Subcutaneous abdominal adipose tissue (tissue), 5 donors: Measurements from ENCODE around the gene KAZN.

Source experiments
- H3K27ac ChIP-seq: one replicate; pipeline ENCODE4 v1.7.0; 2013; ENCODE audit warnings: low read depth, mild to moderate bottlenecking, inconsistent platforms, low read length, moderate library complexity
- H3K27me3 ChIP-seq, 5 donors: one replicate each; pipeline ENCODE4 v1.7.0; 2013; ENCODE audit warnings: low read length in 5 of 5, inconsistent platforms in 1 of 5; ENCODE audit not compliant: control insufficient read depth in 5 of 5, insufficient read depth in 4 of 5
- H3K36me3 ChIP-seq, 5 donors: one replicate each; pipeline ENCODE4 v1.7.0; 2013; ENCODE audit warnings: low read length in 5 of 5; ENCODE audit not compliant: control insufficient read depth in 5 of 5, insufficient read depth in 5 of 5
- H3K4me1 ChIP-seq, 5 donors: one replicate each; pipeline ENCODE4 v1.7.0; 2013; ENCODE audit warnings: low read length in 5 of 5, mild to moderate bottlenecking in 3 of 5, moderate library complexity in 1 of 5; ENCODE audit not compliant: control insufficient read depth in 5 of 5, insufficient read depth in 5 of 5
- H3K4me3 ChIP-seq, 5 donors: one replicate each; pipeline ENCODE4 v1.7.0; 2013; ENCODE audit warnings: low read length in 5 of 5, low read depth in 1 of 5
- H3K9ac ChIP-seq, 5 donors: one replicate each; pipeline ENCODE4 v1.7.0; 2013; ENCODE audit warnings: low read length in 5 of 5, mild to moderate bottlenecking in 4 of 5, moderate library complexity in 3 of 5
- H3K9me3 ChIP-seq, 5 donors: one replicate each; pipeline ENCODE4 v1.7.0; 2013; ENCODE audit warnings: low read length in 5 of 5; ENCODE audit not compliant: control insufficient read depth in 5 of 5
- donor health status: healthy.
- donor health status: healthy.
- donor health status: healthy.
- donor health status: healthy.
- donor health status: healthy.

The KAZN gene

DNA sequence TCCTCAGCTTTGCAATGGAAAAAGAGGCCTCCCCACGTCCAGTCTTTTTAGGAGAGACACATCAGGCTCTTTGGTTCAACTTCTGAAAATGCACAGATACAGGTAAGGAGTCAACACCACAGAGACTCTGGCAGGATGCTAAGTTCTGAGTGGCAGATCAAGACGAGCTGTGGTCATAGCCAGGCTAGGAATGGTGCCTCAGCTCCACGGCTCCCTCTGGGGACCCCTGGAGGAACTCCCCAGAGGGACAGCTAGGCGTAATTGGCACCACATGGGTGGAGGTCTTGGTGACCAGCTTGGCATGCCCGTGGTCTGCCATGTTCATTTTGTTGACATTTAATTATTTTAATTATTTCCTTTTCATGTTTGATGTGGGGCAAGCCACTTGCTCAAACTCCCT lies 206.1 kb downstream of the KAZN start:
- H3K4me1 ChIP-seq = no peaks in the 10 kb centered on the region
- no peak overlapping the region for H3K27ac ChIP-seq
- no peak overlapping the region for H3K9ac ChIP-seq
- peaks cover 7 to 26% (median 25%) of the 10 kb centered on the region in 5 donors for H3K9me3 ChIP-seq
- H3K36me3 ChIP-seq = no peaks in the 10 kb centered on the region
- H3K4me3 ChIP-seq = no peak overlapping the region
- peaks cover 0 to 3% (median 0%) of the 10 kb centered on the region in 5 donors for H3K27me3 ChIP-seq

DNA sequence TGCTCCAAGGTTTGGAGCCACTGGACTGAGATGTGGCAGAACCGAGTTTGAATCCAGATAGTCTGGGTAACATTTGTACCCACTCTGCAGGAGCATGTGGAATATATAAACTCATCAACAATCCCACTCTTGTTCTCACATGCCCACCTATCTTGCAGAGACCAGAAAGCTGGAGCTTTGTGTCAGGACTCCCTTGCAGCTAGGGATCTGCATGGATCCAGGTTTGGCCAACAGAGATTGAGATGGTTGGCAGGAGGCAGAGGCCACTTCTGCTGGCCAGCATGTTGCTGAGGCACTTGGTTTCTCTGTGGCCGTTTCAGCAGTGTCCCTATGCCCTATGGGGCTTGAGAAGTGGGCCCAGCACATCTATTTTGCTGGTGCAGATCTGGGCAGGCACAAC lies 208.3 kb downstream of the KAZN start:
- no peak overlapping the region for H3K27ac ChIP-seq
- no peaks in the 10 kb centered on the region for H3K36me3 ChIP-seq
- peaks cover 7 to 26% (median 25%) of the 10 kb centered on the region in 5 donors for H3K9me3 ChIP-seq
- peak overlapping the region in 2 of 5 donors; percentile 13 for H3K4me3 ChIP-seq
- H3K4me1 ChIP-seq = peaks cover 0 to 3% (median 0%) of the 10 kb centered on the region in 5 donors
- H3K9ac ChIP-seq = no peak overlapping the region
- peaks cover 0 to 6% (median 0%) of the 10 kb centered on the region in 5 donors for H3K27me3 ChIP-seq

DNA sequence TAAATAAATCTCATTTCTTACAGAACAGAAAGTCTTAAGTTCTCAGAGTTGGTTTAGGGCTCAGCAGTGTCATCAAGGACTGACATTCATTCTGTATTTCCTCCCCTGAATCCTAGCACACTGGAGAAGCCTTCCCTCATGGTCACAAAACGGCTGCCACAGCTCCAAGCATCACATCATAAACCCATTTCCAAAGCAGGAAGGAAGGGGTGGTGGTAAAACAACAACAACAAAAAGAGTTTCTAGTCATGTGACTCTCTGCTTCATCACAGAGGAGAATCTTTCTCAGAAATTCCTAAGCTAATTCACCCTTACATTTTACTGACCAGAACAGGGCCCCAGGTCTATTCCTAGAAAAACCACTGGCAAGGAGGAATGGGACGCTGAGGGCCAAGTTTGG lies 210.3 kb downstream of the KAZN start:
- peaks cover 0 to 3% (median 0%) of the 10 kb centered on the region in 5 donors for H3K27me3 ChIP-seq
- no peak overlapping the region for H3K4me3 ChIP-seq
- H3K27ac ChIP-seq = no peak overlapping the region
- no peaks in the 10 kb centered on the region for H3K36me3 ChIP-seq
- no peak overlapping the region for H3K9ac ChIP-seq
- H3K9me3 ChIP-seq = peaks cover 7 to 26% (median 25%) of the 10 kb centered on the region in 5 donors
- peaks cover 0 to 3% (median 0%) of the 10 kb centered on the region in 5 donors for H3K4me1 ChIP-seq

DNA sequence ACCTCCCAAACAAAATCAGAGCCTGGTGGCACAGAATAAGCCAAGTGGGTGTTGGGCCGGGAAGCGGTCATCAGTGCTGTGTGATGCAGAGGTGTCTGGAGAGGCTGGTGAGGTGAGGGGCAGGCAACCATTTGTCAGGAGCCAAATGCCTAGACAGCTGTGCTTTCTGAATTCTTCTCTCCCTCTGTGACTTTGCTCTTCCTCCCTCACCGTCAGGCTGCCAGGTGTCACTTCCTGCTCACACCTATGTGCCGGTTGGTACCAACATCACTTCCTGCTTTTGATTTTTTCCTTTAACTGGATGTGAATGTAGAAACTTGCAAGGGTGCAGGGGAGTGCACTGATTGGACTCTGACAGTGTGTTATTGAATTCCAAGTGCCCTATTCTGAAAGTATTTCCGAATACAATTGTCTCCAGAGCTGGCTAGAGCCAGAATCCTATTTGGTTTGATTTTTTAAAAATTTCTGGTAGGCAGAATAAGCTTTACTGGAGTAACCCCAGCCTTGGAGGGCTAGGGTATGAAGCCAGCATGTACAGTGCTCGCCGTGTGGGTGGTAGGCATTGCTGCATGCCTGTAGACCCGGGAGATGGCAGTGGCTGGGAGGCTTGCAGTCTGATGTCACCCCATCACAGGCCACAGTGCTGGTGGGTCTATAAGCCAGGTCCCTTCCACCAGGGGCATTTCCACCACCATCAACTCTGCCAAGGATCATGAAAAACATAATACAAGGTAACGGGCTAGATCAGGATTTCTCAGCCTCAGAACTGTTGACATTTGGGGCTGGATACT lies 210.9 kb downstream of the KAZN start:
- no peak overlapping the region for H3K4me3 ChIP-seq
- H3K36me3 ChIP-seq = no peaks in the 10 kb centered on the region
- H3K27me3 ChIP-seq = peaks cover 0 to 3% (median 0%) of the 10 kb centered on the region in 5 donors
- H3K9me3 ChIP-seq = peaks cover 7 to 26% (median 25%) of the 10 kb centered on the region in 5 donors
- H3K9ac ChIP-seq = no peak overlapping the region
- peaks cover 0 to 3% (median 0%) of the 10 kb centered on the region in 5 donors for H3K4me1 ChIP-seq
- H3K27ac ChIP-seq = no peak overlapping the region

DNA sequence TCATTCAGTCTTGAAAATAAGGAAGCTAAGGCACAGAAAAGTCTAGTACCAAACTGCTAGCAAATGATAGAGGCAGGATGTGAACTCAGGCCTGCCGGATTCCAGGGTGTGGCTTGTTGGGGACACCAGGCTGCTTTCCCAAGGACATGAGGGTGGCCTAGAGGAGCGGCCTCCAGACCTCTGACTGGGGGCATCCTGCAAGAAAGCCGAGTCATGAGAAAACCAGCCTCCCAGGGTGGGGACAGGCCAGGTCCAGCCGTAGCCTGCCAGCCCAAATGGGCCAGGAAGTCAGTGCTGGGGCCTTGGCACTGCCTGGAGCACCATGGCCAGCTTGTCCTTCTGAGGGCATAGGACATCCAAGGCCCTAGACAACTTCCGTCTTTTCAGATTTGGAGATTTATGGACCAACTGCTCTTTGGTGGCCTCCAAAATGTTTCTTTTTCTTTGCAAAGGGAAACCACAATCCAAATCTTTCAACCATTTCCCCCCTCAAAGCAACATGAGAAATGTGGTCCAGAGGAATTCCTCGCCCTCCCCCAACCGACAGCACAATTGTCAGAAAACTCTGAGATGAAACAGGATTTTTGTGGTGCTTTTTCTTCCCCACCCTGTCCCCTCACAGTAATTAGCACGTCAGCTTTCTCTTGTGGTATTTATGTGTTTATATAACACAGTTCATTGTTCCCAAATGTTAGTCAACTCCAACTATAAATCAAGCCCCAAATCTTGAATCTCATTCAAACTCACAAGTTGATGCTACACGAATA lies 212.3 kb downstream of the KAZN start:
- Histone ChIP-seq H3K4me3 (no peak overlapping the region), H3K36me3 (no peaks in the 10 kb centered on the region), H3K9ac (no peak overlapping the region), H3K27ac (peak overlapping the region; percentile 27), H3K9me3 (peaks cover 7 to 25% (median 24%) of the 10 kb centered on the region in 5 donors), H3K27me3 (peaks cover 0 to 3% (median 0%) of the 10 kb centered on the region in 5 donors), H3K4me1 (peaks cover 0 to 3% (median 0%) of the 10 kb centered on the region in 5 donors)

DNA sequence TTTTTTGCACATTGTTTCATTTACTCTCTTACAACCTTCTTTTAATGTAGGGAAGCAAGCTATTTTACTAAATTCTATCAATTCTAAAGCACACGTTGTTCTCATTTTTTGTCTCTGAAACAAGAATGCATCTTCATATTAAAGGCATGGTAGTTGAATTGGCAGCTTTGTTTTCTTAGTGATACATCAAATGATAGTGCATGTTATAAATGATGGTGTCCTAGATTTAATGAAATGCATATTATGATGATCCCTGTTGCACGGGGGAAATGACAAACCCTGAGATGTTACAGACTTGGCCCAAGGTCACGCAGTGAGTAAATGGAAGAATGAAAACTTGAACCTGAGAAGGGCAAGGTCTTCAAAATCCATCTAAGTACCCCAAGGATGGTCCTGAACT lies 213.1 kb downstream of the KAZN start:
- no peak overlapping the region for H3K27ac ChIP-seq
- H3K9ac ChIP-seq = no peak overlapping the region
- peaks cover 5 to 22% (median 17%) of the 10 kb centered on the region in 5 donors for H3K9me3 ChIP-seq
- no peaks in the 10 kb centered on the region for H3K36me3 ChIP-seq
- no peak overlapping the region for H3K4me3 ChIP-seq
- H3K27me3 ChIP-seq = peaks cover 0 to 3% (median 0%) of the 10 kb centered on the region in 5 donors
- peaks cover 0 to 3% (median 0%) of the 10 kb centered on the region in 5 donors for H3K4me1 ChIP-seq

DNA sequence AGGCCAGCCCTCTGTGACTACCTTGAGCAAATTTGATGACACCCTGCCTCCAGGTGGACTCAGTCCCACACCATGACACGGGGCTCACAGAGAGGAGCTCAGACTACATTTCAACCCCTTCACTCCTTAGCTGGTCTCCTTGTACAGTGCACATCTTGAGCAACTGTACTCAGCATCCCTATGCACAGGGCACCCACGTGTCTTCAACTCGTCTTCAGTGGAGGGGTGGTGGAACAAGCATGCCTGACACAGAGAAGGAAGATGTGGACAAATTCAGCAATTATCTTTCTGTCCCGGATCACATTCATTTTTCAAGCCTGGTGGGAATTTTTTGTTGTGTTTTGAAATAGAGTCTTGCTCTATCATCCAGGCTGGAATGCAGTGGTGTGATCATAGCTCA lies 213.7 kb downstream of the KAZN start:
- Histone ChIP-seq H3K27me3 (peaks cover 0 to 5% (median 0%) of the 10 kb centered on the region in 5 donors), H3K4me3 (no peak overlapping the region), H3K36me3 (no peaks in the 10 kb centered on the region), H3K9ac (no peak overlapping the region), H3K4me1 (peaks cover 0 to 3% (median 0%) of the 10 kb centered on the region in 5 donors), H3K9me3 (peaks cover 0 to 16% (median 11%) of the 10 kb centered on the region in 5 donors), H3K27ac (no peak overlapping the region)

DNA sequence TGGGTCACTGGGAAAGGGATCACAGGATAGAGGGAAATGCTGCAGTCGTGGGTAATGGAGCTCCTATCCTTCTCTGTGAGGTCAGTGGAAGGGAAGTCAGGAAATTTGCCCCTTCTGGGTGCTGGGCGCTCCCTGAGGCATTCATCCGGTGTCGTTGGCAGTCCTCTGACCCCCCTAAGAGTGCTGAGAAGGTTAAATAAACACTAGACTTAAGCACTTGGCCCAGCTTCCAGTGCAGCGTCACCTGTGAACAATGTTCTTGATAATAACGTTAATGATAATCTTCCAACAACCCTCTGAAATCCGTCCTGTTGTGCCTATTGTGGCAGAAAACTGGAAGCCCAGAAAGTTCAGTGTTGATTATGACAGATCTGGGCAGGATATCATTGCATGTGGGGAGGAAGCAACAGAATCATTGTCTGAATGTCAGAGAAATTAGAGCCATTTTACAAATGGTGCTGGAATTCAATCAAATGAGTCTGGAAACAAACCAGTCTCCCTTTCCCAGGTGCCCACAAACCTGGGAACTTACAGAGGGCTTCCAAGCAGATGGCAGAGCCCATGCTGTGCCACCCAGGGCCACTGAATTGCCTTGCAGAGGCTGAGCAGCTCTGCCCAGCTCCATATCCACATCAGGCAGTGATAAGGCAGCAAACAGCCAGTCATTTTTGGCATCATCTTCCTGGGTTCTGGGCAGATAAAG lies 216.8 kb downstream of the KAZN start:
- Histone ChIP-seq H3K9ac (no peak overlapping the region), H3K27me3 (peaks cover 0 to 7% (median 0%) of the 10 kb centered on the region in 5 donors), H3K36me3 (no peaks in the 10 kb centered on the region), H3K4me3 (no peak overlapping the region), H3K4me1 (peaks cover 0 to 3% (median 0%) of the 10 kb centered on the region in 5 donors), H3K9me3 (peaks cover 0 to 6% (median 0%) of the 10 kb centered on the region in 5 donors), H3K27ac (no peak overlapping the region)

DNA sequence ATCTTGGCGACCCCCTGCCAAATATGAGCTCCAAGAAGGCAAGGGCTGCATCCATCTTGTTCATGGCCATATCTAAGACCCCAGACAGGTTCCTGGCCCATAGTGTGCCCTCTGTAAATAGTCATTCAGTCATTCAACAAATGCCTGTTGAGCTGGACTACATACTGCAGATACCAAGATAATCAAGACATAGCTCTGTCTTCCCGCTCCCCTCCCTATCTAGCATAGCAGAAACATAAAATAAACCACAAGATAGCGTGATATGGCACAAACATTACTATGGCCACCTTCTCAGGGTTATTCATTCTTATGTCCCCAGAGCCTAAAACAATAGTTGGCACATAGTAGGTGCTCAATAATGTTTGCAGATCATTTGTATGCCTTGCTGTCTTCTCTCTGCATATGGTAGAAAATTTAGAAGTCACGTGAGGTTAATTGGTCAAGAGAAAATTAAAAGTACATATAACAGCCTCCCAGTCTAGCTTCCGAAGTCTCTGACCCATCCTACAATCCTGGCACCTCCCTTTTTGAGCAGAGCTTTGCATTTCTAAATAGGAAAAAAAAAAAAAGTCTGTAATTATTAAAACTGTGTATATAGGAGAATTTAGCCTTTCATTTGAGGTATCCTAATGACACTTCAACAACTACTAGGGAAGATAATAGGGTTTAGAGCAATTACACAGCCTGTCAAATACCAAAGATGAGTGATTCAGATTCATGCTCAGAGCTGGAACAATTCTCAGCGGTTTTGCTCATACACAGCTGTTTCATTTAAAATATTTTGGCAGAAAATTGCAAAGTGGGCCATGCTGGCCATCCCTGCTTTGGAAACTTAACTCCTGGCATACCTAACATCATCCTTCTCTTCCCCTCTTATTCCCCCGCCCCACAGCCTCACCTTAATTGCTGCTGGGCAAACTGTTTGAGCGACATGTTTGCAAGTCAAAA lies 219.0 kb downstream of the KAZN start:
- Histone ChIP-seq H3K4me1 (no peaks in the 10 kb centered on the region), H3K4me3 (no peak overlapping the region), H3K36me3 (no peaks in the 10 kb centered on the region), H3K9ac (no peak overlapping the region), H3K9me3 (peaks cover 0 to 6% (median 0%) of the 10 kb centered on the region in 5 donors), H3K27ac (no peak overlapping the region), H3K27me3 (peaks cover 0 to 5% (median 0%) of the 10 kb centered on the region in 5 donors)
